SK-N-SH treated with all-trans-retinoic acid at 6 μM for 48 hours (cell line): ENCODE data around the gene ITGB2.

Experiments
- ATAC-seq: fragments of 200-7000 bp; cut with Tn5 transposase; 3 replicates; pipeline ENCODE4 v1.9.1; 2020; ENCODE audit warnings: mild to moderate bottlenecking, moderate library complexity
- BACH2 ChIP-seq: fragments of 250-450 bp; sonication (Bioruptor Pico); IDR thresholded peaks from 2 replicates; pipeline ENCODE4 v1.9.0; 2021; ENCODE audit warnings: mild to moderate bottlenecking, borderline replicate concordance
- CSDC2 ChIP-seq: fragments of 250-450 bp; sonication (Bioruptor Pico); IDR thresholded peaks from 2 replicates; pipeline ENCODE4 v1.5.0; 2020; ENCODE audit warnings: mild to moderate bottlenecking, moderate library complexity
- ESRRG ChIP-seq: fragments of 250-450 bp; sonication (Bioruptor Pico); IDR thresholded peaks from 2 replicates; pipeline ENCODE4 v1.6.1; 2021; ENCODE audit warnings: mild to moderate bottlenecking
- GLIS3 ChIP-seq: fragments of 250-450 bp; sonication (Bioruptor Pico); IDR thresholded peaks from 2 replicates; pipeline ENCODE4 v1.5.0; 2020; ENCODE audit warnings: mild to moderate bottlenecking, moderate library complexity
- OSR1 ChIP-seq: fragments of 250-450 bp; sonication (Bioruptor Pico); IDR thresholded peaks from 2 replicates; pipeline ENCODE4 v1.8.0; 2022; ENCODE audit warnings: moderate library complexity, mild to moderate bottlenecking, inconsistent platforms
- SNAI2 ChIP-seq: fragments of 250-450 bp; sonication (Bioruptor Pico); IDR thresholded peaks from 2 replicates; pipeline ENCODE4 v1.5.0; 2020; ENCODE audit warnings: mild to moderate bottlenecking, moderate library complexity
- TCF4 ChIP-seq: fragments of 250-450 bp; sonication (Bioruptor Pico); IDR thresholded peaks from 2 replicates; pipeline ENCODE4 v1.8.0; 2021; ENCODE audit warnings: mild to moderate bottlenecking, moderate library complexity, borderline replicate concordance
- TOX ChIP-seq: fragments of 250-450 bp; sonication (Bioruptor Pico); IDR thresholded peaks from 2 replicates; pipeline ENCODE4 v1.8.0; 2021; ENCODE audit warnings: mild to moderate bottlenecking, moderate library complexity, borderline replicate concordance
- ZC3H10 ChIP-seq: fragments of 250-450 bp; sonication (Bioruptor Pico); IDR thresholded peaks from 2 replicates; pipeline ENCODE4 v1.5.1; 2021; ENCODE audit warnings: mild to moderate bottlenecking, moderate library complexity
- ZFP3 ChIP-seq: fragments of 250-450 bp; sonication (Bioruptor Pico); IDR thresholded peaks from 2 replicates; pipeline ENCODE4 v1.5.0; 2020; ENCODE audit warnings: mild to moderate bottlenecking, moderate library complexity
- ZFP30 ChIP-seq: fragments of 450-650 bp; formaldehyde crosslinking; IDR thresholded peaks from 2 replicates; pipeline ENCODE4 v1.5.0; 2022; ENCODE audit warnings: mild to moderate bottlenecking, moderate library complexity
- ZNF565 ChIP-seq: fragments of 450-650 bp; formaldehyde crosslinking; conservative IDR thresholded peaks from 2 replicates; pipeline ENCODE4 v1.5.0; 2020; ENCODE audit warnings: low read depth, mild to moderate bottlenecking, moderate library complexity
- ZNF70 ChIP-seq: fragments of 450-650 bp; formaldehyde crosslinking; IDR thresholded peaks from 2 replicates; pipeline ENCODE4 v1.5.0; 2020; ENCODE audit warnings: mild to moderate bottlenecking, moderate library complexity
- TF ChIP-seq, protein P1 (sequence below): fragments of 250-450 bp; sonication (Bioruptor Pico); IDR thresholded peaks from 2 replicates; pipeline ENCODE4 v1.5.1; 2020; ENCODE audit warnings: low read depth, mild to moderate bottlenecking, moderate library complexity
- TF ChIP-seq, protein P2 (sequence below): fragments of 250-450 bp; sonication (Bioruptor Pico); IDR thresholded peaks from 2 replicates; pipeline ENCODE4 v1.8.0; 2020; ENCODE audit warnings: mild to moderate bottlenecking, moderate library complexity, borderline replicate concordance
- TF ChIP-seq, protein P3 (sequence below): fragments of 250-450 bp; sonication (Bioruptor Pico); IDR thresholded peaks from 2 replicates; pipeline ENCODE4 v1.8.0; 2021; ENCODE audit warnings: low read depth, mild to moderate bottlenecking, moderate library complexity, borderline replicate concordance
- TF ChIP-seq, protein P4 (sequence below): fragments of 250-450 bp; sonication (Bioruptor Pico); IDR thresholded peaks from 2 replicates; pipeline ENCODE4 v1.5.0; 2020; ENCODE audit warnings: mild to moderate bottlenecking, moderate library complexity

ITGB2 gene

DNA sequence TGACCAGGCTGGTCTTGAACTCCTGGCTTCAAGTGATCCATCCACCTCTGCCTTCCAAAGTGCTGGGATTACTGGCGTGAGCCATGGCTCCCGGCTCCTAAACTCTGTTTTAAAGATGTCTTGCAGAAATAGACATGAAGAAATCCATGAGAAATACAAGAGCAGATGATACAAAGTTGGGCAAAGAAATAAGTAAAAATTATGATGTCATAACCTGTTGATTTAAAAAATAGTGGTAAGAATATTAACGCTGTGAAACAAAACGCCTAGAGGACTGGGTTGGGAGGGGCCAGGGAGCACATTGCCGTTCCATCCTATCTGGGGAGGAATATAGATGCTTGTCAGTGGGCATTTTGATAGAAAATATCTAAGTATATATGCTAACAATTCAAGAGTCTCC is 1.2 kb upstream of the ITGB2 start:
- TF ChIP-seq ZFP30, result no peak
- TF ChIP-seq GLIS3, result no peak
- TF ChIP-seq, protein P1, sequence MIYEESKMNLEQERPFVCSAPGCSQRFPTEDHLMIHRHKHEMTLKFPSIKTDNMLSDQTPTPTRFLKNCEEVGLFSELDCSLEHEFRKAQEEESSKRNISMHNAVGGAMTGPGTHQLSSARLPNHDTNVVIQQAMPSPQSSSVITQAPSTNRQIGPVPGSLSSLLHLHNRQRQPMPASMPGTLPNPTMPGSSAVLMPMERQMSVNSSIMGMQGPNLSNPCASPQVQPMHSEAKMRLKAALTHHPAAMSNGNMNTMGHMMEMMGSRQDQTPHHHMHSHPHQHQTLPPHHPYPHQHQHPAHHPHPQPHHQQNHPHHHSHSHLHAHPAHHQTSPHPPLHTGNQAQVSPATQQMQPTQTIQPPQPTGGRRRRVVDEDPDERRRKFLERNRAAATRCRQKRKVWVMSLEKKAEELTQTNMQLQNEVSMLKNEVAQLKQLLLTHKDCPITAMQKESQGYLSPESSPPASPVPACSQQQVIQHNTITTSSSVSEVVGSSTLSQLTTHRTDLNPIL (CRISPR knock-in tag), result no peak
- TF ChIP-seq SNAI2 (CRISPR knock-in tag), result no peak
- TF ChIP-seq BACH2 (CRISPR knock-in tag), result no peak
- TF ChIP-seq ESRRG (CRISPR knock-in tag), result no peak
- no peak for TF ChIP-seq OSR1 (CRISPR knock-in tag)
- no peak for ATAC-seq

DNA sequence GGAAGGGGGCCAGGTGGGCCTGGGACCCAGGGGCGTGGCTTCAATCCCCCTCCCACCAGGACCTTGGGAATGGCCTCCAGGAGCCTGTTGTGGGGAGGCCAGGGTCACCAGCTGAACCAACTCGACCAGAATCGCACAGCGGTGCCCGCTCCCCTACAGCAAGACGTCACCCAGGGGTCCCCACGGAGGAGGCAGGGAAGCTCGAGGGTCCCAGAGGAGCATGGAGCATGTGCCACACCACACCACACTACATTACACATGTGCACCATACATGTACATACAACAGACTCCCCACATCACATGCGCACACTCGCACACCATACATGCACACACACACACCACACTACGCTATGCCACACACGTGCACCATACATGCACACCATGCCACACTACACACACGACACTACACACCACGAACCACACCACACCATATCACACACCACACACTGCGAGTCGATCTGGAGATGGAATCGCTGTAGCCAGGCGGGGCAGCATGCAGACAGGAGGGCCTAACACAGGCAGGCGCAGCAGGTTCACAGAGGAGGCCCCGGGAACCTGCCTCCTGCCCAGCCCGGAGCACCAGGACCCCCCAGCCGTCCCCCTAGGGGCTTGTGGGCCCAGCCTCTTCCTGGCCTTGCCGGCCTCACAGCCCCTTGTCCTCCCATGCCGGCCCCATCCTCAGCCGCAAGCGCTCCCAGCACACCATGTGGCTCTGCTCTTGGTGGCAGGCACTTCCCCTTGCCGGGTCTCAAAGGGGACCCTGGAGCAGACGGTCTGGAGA is 596 bp downstream of the ITGB2 start:
- TF ChIP-seq SNAI2 (CRISPR knock-in tag) (no peak), ZNF70 (CRISPR knock-in tag) (no peak)
- ATAC-seq, result no peak

DNA sequence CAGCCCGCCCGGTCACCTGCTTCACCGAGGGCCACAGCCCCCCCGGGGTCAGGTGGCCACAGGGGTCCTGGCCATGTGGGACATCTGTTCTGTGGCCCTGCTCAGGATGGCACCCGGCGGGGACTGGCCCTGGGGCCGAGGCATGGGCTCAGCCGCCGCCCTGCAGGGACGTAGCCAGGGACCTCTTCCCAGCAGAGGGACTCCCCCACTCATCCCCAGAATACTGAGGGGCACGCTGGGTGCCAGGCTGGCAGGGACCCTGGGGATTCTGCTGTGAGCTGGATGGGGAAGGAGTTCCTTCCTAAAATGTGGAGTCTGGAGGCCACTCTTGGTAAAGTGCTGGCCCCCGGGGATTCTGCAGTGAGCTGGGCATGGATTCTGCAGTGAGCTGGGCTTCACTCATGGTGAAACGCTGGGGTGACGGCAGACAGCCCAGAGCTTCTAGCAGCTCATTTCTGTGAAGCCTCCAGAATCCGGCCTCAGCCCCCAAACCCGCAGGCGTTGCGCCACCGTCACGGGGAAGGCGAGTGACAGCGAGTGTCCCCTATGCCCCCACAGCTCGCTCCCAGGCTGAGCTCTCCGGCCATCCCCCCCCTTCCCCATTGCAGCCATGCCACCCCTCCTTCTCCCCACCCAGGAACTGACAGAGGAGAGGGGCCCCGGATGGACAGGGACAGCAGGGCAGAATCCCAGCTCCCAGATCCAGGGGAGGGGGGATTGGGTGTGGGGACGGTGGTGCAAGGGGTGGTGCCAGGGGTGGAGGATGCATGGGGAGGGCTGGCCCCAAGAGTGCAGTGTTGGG is 1.4 kb downstream of the ITGB2 start:
- no peak for ATAC-seq
- TF ChIP-seq ZC3H10 (CRISPR knock-in tag) (no peak), TOX (CRISPR knock-in tag) (no peak), CSDC2 (CRISPR knock-in tag) (no peak), ESRRG (CRISPR knock-in tag) (no peak), TCF4 (CRISPR knock-in tag) (no peak), ZFP3 (CRISPR knock-in tag) (no peak), SNAI2 (CRISPR knock-in tag) (no peak), ZFP30 (no peak), BACH2 (CRISPR knock-in tag) (no peak), GLIS3 (no peak), ZNF565 (CRISPR knock-in tag) (no peak), OSR1 (CRISPR knock-in tag) (no peak)
- TF ChIP-seq, protein P1 (CRISPR knock-in tag), result no peak
- TF ChIP-seq, protein P2, sequence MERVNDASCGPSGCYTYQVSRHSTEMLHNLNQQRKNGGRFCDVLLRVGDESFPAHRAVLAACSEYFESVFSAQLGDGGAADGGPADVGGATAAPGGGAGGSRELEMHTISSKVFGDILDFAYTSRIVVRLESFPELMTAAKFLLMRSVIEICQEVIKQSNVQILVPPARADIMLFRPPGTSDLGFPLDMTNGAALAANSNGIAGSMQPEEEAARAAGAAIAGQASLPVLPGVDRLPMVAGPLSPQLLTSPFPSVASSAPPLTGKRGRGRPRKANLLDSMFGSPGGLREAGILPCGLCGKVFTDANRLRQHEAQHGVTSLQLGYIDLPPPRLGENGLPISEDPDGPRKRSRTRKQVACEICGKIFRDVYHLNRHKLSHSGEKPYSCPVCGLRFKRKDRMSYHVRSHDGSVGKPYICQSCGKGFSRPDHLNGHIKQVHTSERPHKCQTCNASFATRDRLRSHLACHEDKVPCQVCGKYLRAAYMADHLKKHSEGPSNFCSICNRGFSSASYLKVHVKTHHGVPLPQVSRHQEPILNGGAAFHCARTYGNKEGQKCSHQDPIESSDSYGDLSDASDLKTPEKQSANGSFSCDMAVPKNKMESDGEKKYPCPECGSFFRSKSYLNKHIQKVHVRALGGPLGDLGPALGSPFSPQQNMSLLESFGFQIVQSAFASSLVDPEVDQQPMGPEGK (CRISPR knock-in tag), result no peak
- TF ChIP-seq, protein P3, sequence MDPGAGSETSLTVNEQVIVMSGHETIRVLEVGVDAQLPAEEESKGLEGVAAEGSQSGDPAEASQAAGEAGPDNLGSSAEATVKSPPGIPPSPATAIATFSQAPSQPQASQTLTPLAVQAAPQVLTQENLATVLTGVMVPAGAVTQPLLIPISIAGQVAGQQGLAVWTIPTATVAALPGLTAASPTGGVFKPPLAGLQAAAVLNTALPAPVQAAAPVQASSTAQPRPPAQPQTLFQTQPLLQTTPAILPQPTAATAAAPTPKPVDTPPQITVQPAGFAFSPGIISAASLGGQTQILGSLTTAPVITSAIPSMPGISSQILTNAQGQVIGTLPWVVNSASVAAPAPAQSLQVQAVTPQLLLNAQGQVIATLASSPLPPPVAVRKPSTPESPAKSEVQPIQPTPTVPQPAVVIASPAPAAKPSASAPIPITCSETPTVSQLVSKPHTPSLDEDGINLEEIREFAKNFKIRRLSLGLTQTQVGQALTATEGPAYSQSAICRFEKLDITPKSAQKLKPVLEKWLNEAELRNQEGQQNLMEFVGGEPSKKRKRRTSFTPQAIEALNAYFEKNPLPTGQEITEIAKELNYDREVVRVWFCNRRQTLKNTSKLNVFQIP (CRISPR knock-in tag), result no peak
- TF ChIP-seq, protein P4, sequence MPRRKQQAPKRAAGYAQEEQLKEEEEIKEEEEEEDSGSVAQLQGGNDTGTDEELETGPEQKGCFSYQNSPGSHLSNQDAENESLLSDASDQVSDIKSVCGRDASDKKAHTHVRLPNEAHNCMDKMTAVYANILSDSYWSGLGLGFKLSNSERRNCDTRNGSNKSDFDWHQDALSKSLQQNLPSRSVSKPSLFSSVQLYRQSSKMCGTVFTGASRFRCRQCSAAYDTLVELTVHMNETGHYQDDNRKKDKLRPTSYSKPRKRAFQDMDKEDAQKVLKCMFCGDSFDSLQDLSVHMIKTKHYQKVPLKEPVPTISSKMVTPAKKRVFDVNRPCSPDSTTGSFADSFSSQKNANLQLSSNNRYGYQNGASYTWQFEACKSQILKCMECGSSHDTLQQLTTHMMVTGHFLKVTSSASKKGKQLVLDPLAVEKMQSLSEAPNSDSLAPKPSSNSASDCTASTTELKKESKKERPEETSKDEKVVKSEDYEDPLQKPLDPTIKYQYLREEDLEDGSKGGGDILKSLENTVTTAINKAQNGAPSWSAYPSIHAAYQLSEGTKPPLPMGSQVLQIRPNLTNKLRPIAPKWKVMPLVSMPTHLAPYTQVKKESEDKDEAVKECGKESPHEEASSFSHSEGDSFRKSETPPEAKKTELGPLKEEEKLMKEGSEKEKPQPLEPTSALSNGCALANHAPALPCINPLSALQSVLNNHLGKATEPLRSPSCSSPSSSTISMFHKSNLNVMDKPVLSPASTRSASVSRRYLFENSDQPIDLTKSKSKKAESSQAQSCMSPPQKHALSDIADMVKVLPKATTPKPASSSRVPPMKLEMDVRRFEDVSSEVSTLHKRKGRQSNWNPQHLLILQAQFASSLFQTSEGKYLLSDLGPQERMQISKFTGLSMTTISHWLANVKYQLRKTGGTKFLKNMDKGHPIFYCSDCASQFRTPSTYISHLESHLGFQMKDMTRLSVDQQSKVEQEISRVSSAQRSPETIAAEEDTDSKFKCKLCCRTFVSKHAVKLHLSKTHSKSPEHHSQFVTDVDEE (CRISPR knock-in tag), result no peak
